Measurements from ENCODE around the gene LIPG.

DNA sequence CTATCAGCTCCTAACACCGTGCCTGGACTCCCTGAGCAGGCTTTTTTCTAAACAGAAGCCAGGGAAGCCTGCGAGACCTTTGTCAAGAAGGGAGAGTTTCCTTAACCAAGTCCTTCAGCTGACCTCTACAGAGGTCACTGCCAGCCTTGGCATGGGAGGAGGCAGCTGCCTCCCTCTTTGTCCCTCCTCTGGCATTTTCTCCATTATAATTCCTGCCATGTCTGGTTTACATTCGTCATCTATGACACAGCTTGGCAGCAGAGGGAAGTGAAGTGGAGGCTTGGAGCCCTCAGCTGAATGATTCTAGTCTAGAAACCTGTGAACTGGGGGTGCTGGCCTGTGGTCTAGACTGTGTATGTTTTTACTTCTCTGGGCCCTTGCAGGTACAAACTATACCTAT, 22.5 kb downstream of the LIPG start:
- TF ChIP-seq, protein P1, sequence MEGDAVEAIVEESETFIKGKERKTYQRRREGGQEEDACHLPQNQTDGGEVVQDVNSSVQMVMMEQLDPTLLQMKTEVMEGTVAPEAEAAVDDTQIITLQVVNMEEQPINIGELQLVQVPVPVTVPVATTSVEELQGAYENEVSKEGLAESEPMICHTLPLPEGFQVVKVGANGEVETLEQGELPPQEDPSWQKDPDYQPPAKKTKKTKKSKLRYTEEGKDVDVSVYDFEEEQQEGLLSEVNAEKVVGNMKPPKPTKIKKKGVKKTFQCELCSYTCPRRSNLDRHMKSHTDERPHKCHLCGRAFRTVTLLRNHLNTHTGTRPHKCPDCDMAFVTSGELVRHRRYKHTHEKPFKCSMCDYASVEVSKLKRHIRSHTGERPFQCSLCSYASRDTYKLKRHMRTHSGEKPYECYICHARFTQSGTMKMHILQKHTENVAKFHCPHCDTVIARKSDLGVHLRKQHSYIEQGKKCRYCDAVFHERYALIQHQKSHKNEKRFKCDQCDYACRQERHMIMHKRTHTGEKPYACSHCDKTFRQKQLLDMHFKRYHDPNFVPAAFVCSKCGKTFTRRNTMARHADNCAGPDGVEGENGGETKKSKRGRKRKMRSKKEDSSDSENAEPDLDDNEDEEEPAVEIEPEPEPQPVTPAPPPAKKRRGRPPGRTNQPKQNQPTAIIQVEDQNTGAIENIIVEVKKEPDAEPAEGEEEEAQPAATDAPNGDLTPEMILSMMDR (IDR thresholded peaks at IDR 0.05), result no peak
- no peak for TF ChIP-seq POLR2A (IDR thresholded peaks at IDR 0.05)

All from prostate gland (tissue), 2 donors.